ENCODE results near the gene RNASEH1.

DNA sequence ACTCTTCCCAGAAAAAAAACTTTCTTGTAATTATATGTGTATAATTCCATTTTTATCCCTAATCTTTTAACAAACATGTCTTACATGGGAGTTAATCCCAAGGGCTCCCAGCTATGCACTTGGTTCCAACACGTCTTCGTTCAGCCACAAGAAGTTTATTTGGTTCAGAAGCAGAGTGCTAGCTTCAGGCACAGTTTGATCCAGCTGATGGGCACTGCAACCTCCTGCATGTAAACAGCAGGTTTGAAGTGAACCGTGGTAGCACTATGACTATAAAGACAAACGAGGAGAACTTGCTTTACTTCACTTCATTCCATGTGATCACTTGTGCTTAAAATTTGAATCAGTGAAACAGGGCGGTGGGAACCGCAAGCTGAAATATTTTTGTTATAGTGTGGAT is 7.0 kb upstream of the RNASEH1 start:
- TF ChIP-seq, protein P1, sequence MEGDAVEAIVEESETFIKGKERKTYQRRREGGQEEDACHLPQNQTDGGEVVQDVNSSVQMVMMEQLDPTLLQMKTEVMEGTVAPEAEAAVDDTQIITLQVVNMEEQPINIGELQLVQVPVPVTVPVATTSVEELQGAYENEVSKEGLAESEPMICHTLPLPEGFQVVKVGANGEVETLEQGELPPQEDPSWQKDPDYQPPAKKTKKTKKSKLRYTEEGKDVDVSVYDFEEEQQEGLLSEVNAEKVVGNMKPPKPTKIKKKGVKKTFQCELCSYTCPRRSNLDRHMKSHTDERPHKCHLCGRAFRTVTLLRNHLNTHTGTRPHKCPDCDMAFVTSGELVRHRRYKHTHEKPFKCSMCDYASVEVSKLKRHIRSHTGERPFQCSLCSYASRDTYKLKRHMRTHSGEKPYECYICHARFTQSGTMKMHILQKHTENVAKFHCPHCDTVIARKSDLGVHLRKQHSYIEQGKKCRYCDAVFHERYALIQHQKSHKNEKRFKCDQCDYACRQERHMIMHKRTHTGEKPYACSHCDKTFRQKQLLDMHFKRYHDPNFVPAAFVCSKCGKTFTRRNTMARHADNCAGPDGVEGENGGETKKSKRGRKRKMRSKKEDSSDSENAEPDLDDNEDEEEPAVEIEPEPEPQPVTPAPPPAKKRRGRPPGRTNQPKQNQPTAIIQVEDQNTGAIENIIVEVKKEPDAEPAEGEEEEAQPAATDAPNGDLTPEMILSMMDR (conservative IDR thresholded peaks at IDR 0.05; ENCODE audit: low read length): no peak
- TF ChIP-seq EZH2phosphoT487 (IDR thresholded peaks at IDR 0.05; ENCODE audit: borderline replicate concordance): no peak

Data from Loucy (cell line).